Neural crest cell (in vitro differentiated cells): ENCODE data around the gene FLOT2. TPM values are rescaled to one million over a fixed set of nuclear protein-coding genes. Genes with fewer than 3 reads are reported as not detected.

Experiments
- DNase-seq: peaks from one replicate; pipeline ENCODE4 v3.0.0; 2021; ENCODE audit warnings: low read depth, mixed read lengths, low spot score
- H3K27ac Mint-ChIP-seq: one replicate; pipeline ENCODE4 v1.8.0; 2021; ENCODE audit warnings: mild to moderate bottlenecking, mixed read lengths; ENCODE audit not compliant: unreplicated experiment
- H3K27me3 Mint-ChIP-seq: 2 replicates; pipeline ENCODE4 v1.8.0; 2021; ENCODE audit warnings: low read depth, mild to moderate bottlenecking, mixed read lengths
- H3K36me3 Mint-ChIP-seq: 2 replicates; pipeline ENCODE4 v1.8.0; 2021; ENCODE audit warnings: low read depth, mild to moderate bottlenecking, mixed read lengths
- H3K4me1 Mint-ChIP-seq: 2 replicates; pipeline ENCODE4 v1.8.0; 2021; ENCODE audit warnings: mixed read lengths
- H3K4me3 Mint-ChIP-seq: one replicate; pipeline ENCODE4 v1.8.0; 2021; ENCODE audit warnings: mild to moderate bottlenecking, mixed read lengths
- H3K9me3 Mint-ChIP-seq: 2 replicates; pipeline ENCODE4 v1.8.0; 2021; ENCODE audit warnings: mixed read lengths
- CTCF ChIP-seq: fragments of 200-600 bp; sonication (generic); conservative IDR thresholded peaks from 2 replicates; pipeline ENCODE4 v1.5.0; 2021; ENCODE audit warnings: antibody characterized with exemption, mild to moderate bottlenecking
- total RNA-seq: library from RNA; stranded (reverse); gene quantifications from 2 replicates; pipeline ENCODE4 v1.2.1, GENCODE V29; 2021

Gene FLOT2
- total RNA-seq, 1 donor from 2014 or later = 133 TPM

GRCh38 chr17:28874750-28875149 is 22.8 kb downstream of the FLOT2 start:
- no peaks in the 10 kb centered on the region for H3K9me3 Mint-ChIP-seq
- H3K36me3 Mint-ChIP-seq = no peaks in the 10 kb centered on the region
- TF ChIP-seq CTCF = no peak
- DNase-seq = no peak
- H3K4me1 Mint-ChIP-seq = no peaks in the 10 kb centered on the region
- no peak overlapping the region for H3K4me3 Mint-ChIP-seq
- H3K27me3 Mint-ChIP-seq = no peaks in the 10 kb centered on the region
- no peak overlapping the region for H3K27ac Mint-ChIP-seq

GRCh38 chr17:28873839-28874238 is 23.7 kb downstream of the FLOT2 start:
- H3K36me3 Mint-ChIP-seq = no peaks in the 10 kb centered on the region
- H3K27me3 Mint-ChIP-seq = no peaks in the 10 kb centered on the region
- H3K4me3 Mint-ChIP-seq = no peak overlapping the region
- H3K4me1 Mint-ChIP-seq = no peaks in the 10 kb centered on the region
- TF ChIP-seq CTCF = no peak
- no peaks in the 10 kb centered on the region for H3K9me3 Mint-ChIP-seq
- no peak overlapping the region for H3K27ac Mint-ChIP-seq
- DNase-seq = no peak

- TF ChIP-seq CTCF = no peak
- Mint-ChIP-seq H3K36me3 (no peaks in the 10 kb centered on the region), H3K4me1 (no peaks in the 10 kb centered on the region), H3K4me3 (no peak overlapping the region), H3K27me3 (no peaks in the 10 kb centered on the region), H3K9me3 (no peaks in the 10 kb centered on the region), H3K27ac (no peak overlapping the region)
- DNase-seq = no peak
Measured at GRCh38 chr17:28871056-28871579, 26.4 kb downstream of the FLOT2 start.

- DNase-seq = no peak
- H3K9me3 Mint-ChIP-seq = no peaks in the 10 kb centered on the region
Measured at GRCh38 chr17:28867276-28867675, 30.3 kb downstream of the FLOT2 start.

GRCh38 chr17:28865946-28866752 is 31.4 kb downstream of the FLOT2 start:
- H3K27me3 Mint-ChIP-seq = no peaks in the 10 kb centered on the region
- H3K9me3 Mint-ChIP-seq = no peaks in the 10 kb centered on the region
- no peaks in the 10 kb centered on the region for H3K36me3 Mint-ChIP-seq
- no peak for TF ChIP-seq CTCF
- no peak overlapping the region for H3K4me3 Mint-ChIP-seq
- H3K4me1 Mint-ChIP-seq = no peaks in the 10 kb centered on the region
- H3K27ac Mint-ChIP-seq = peak overlapping the region; percentile 14
- DNase-seq = no peak

More at GRCh38 chr17:28867276-28867675, 30.3 kb downstream of the FLOT2 start:
- Mint-ChIP-seq H3K27ac (no peak overlapping the region), H3K36me3 (no peaks in the 10 kb centered on the region), H3K27me3 (no peaks in the 10 kb centered on the region), H3K4me1 (no peaks in the 10 kb centered on the region), H3K4me3 (no peak overlapping the region)
- TF ChIP-seq CTCF = no peak
